A549 (cell line): ENCODE measurements around the gene LRCH2. TPM values are rescaled to one million over a fixed set of nuclear protein-coding genes. Genes with fewer than 3 reads are reported as not detected.

Source experiments
- polyA plus RNA-seq, 4 experiments: library from polyadenylated mRNA; depleted of rRNA in 3 of 4; stranded (reverse); fragments of >200 nt; fragmentation: RNase III in 1 of 4; extraction: RNeasy Plus Mini Kit Qiagen cat#74134 plus additional on column Dnase treatment in 1 of 4; gene quantifications; 2 replicates in 3 of 4; 3 replicates in 1 of 4; pipeline ENCODE4 v1.2.3, GENCODE V29; 2011 to 2017
- small RNA-seq, 6 experiments: library from RNA; depleted of rRNA; stranded (forward); fragments of <200 nt; gene quantifications; one replicate each; pipeline ENCODE3, GENCODE V24; 2012

Gene LRCH2
- polyA plus RNA-seq, 2 of the 4 experiments (the other 2 are of a cell fraction): 0.01 to 0.05 TPM

Small RNAs within 50 kb of the gene (small RNA-seq; reads per million reads assigned to genes)
- gene RF00019: 0 reads per million in 6 experiments
- 0 to 70.9 (median 0.53) reads per million in 6 experiments for gene SNORA35B

Other genes starting within 250 kb of the LRCH2 start
- not detected in 2 replicates for gene IL13RA2, start 216.5 kb downstream of the LRCH2 start, polyA plus RNA-seq (2011; rRNA removed)
- gene IL13RA2, start 216.5 kb downstream of the LRCH2 start, polyA plus RNA-seq (2017; fragmentation: RNase III; extraction: RNeasy Plus Mini Kit Qiagen cat#74134 plus additional on column Dnase treatment): not detected in 3 replicates
- not detected in 2 replicates for gene RBMXL3, start 44.7 kb downstream of the LRCH2 start, polyA plus RNA-seq (2011; rRNA removed)
- gene RBMXL3, start 44.7 kb downstream of the LRCH2 start, polyA plus RNA-seq (2017; fragmentation: RNase III; extraction: RNeasy Plus Mini Kit Qiagen cat#74134 plus additional on column Dnase treatment): not detected in 3 replicates
- gene LUZP4, start 55.6 kb upstream of the LRCH2 start, polyA plus RNA-seq (2011; rRNA removed): not detected in 2 replicates
- gene LUZP4, start 55.6 kb upstream of the LRCH2 start, polyA plus RNA-seq (2017; fragmentation: RNase III; extraction: RNeasy Plus Mini Kit Qiagen cat#74134 plus additional on column Dnase treatment): not detected in 3 replicates